SK-N-MC (cell line): Measurements from ENCODE around the gene SLC35B3.

Source experiments
- EZH2 ChIP-seq: fragments of 200-600 bp; sonication (generic); IDR thresholded peaks from one replicate; pipeline ENCODE4 v1.6.1; 2017; ENCODE audit warnings: antibody characterized with exemption
- FOXP2 ChIP-seq: optimal IDR thresholded peaks from 2 replicates; pipeline ENCODE3; 2011; ENCODE audit warnings: mild to moderate bottlenecking, moderate library complexity; ENCODE audit not compliant: insufficient read depth; ENCODE audit errors: extremely low read length, control extremely low read depth
- POLR2AphosphoS5 ChIP-seq: IDR thresholded peaks from 2 replicates; pipeline ENCODE4 v1.6.1; 2012; ENCODE audit warnings: mild to moderate bottlenecking, low read depth, low read length, borderline replicate concordance

DNA sequence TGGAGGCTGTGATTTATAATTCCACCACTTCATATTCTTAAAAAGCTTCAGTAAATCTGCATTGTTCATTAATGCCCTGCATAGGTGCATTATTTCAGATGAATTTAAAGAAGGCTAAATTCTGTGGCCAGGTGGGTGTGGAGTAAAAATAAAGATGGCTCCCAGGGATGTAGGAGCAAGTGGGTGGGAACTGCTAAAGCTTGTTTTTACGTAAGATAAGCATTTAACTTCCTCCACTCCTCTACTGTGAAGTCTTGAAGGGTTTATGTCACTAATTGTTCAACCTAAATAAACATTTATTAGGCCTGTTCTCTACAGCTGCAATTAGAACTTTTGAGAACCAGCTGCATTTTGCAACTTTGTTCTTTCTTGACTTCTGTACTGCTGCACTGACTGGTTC lies 6.8 kb upstream of the SLC35B3 start:
- TF ChIP-seq POLR2AphosphoS5 (no peak), EZH2 (no peak), FOXP2 (no peak)
